Activated CD4-positive, alpha-beta T cell treated with anti-CD3 and anti-CD28 coated beads, Interleukin-2, amount 50 U/mL, for 24 hours (primary cell): ENCODE data around the gene DOLK.
"Not testable (repeated sequence)": the region's sequence is repeated elsewhere in the genome, so short reads cannot be mapped to it uniquely, and the experiment has no call there.

Source experiments
- DNase-seq, 2 donors: peaks; one replicate each; pipeline ENCODE4 v3.0.0-alpha.2; 2020; ENCODE audit warnings: low read depth in 1 of 2, low spot score in 1 of 2

The DOLK gene

DNA sequence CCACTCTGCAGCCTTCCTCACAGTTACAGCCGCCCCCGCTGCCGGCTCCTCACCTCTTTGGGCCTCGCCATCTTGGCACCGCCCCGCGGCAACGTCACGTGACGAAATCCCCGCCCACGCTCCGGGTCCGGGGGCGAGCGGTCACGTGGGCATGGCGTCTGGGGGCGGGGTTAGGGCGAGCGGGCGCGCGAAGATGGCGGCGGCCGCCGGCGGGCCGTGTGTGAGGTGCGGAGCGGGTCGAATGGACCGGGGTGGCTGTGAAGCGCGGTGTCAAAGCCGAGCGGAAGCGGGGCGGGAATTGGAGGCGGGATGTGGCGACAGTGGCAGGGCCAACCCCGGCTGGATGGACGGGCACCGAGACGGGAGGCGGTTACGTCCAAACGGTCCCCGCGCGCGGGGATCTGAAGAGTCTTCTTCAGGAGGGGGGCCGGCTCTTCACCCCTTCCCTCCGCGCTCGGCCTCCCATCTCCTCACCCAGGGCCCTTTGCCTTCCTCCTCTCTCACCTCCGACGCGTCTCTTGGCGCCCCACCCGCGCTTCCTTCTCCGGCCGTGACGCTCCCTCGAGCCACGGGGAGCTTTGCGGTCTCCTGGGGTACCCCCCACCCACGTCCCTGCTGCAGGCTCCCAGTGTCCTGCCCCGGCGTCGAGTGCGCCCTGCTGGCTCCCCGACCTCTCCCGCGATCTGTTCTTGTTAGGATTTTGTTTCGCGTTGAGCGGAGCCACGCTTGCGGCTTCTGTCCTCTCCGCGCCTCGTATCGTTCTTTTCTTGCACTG is at the start of gene DOLK, which contains the start of gene NUP188:
Gene DOLK (minus strand): TSS at position 77 of the 775 bp plus-strand sequence. CDS start 300 bp downstream, outside the sequence.
Gene NUP188 (plus strand): TSS at position 173 of the 775 bp plus-strand sequence. CDS start 21 bp downstream, at position 194.
- DNase-seq, result peak; percentile 99 to 100

DNA sequence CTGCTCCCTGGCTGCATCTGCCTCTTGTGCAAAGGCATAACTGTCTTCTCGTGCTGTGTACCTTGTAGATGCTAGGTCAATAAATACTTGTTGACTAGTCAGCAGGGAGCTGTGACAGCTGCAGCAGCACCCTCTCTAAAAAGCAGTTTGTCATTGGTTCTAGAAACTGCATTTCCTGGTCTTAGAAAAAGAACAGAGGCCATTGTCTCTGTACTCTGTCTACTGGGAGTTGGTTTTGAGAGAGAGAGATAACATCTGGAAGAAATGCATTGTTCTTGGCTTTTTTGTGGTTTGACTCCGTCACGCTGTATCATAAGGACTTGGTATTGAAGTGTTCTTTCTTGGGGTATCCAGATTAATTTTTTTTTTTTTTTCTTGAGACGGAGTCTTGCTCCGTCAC is 48.4 kb upstream of the DOLK start:
- DNase-seq, result no peak

DNA sequence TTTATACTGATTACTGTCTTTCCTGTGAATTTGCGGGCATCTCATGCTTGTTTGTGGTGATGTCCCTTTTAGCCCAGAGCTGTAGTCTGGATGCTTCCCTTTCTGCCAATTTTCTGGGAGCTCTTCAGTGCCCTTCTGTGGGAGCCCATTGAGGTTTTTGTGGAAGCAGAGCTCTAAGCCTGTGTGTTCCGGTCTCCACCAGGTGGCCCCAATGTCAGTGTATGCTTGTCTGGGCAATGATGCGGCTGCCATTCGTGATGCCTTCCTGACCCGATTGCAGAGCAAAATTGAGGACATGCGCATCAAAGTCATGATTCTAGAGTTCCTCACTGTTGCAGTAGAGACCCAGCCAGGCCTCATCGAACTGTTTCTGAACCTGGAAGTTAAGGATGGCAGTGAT is 45.6 kb upstream of the DOLK start:
- DNase-seq, result no peak

DNA sequence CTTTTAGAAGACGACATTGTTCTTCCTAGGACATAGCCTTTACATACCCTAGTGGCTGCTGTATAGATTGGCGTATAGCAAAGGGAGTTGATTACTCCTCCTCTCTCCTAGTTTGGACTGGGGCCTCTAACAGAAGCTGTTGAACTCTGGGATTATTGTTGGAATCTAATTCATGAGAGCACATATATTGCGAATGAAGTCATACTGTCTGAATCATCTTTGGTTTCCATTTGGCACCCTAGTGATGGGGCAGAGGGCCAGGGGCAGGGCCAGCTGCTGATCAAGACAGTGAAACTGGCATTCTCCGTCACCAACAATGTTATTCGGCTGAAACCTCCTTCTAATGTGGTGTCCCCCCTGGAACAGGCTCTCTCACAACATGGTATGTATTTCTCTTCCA is 40.4 kb upstream of the DOLK start:
- no peak for DNase-seq

DNA sequence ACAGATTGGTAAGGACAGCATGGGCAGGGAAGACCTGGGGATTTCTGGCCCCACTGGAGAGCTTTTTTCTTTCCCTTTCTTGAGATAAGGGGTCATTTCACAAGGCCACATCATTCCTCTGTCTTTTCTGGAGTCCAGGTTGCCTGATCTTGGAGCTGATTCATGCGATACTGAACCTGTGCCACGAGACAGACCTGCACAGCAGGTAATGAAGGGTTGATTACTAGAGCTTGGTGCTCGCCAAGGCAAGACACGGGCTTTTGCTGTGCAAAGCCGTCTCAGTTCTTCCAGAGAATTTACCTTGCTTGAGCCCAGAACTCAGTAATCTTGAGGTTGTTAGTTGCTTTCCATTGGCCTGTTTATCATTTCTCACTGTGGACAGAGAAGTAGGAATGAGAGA is 39.3 kb upstream of the DOLK start:
- no peak for DNase-seq

DNA sequence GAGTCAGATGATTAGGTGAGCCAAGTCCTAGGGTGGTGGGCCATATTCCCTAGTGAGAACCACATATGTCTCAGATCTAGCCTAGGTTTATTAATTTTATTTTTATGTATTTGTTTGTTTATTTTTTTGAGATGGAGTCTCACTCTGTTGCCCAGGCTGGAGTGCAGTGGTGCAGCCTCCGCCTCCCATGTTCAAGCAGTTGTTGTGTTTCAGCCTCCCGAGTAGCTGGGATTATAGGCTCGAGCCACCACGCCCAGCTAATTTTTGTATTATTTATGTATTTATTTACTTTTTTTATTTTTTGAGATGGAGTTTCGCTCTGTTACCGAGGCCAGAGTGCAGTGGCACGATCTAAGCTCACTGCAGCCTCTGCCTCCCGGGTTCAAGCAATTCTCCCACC is 36.1 kb upstream of the DOLK start:
- DNase-seq, result no peak

DNA sequence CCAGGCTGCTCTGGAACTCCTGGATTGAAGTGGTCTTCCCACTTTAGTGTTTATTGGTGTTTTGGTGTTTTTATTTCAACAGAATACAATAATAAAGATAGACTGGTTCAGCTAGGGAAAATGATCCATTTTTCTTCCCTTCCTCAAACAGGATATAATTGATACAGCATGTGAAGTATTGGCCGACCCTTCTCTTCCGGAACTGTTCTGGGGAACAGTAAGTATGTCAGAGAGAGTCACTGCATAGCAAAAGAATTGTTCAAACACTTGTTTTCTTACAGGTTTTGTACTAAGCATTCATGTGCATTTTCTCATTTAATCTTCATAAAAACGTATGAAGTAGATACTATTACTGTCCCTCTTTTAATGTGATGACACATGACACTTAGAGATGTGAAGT is 31.7 kb upstream of the DOLK start:
- no peak for DNase-seq

DNA sequence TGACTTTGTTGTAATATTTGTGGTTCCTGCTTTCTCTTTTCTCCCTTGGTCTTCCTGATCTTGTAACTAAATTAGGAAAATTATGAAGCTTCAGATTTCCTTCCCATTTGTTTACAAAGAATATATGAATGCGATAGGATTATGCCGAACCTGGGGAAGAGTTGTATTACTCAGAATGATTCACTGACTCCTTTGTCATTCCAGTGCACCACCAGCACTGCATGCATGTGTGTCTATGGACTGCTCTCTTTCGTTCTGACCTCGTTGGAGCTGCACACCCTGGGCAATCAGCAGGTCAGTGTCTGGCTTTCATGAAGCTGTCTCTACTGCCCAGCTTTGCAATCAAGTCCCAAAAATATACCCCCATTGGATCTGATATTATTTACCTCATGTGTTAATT is 25.6 kb upstream of the DOLK start:
- DNase-seq, result no peak

DNA sequence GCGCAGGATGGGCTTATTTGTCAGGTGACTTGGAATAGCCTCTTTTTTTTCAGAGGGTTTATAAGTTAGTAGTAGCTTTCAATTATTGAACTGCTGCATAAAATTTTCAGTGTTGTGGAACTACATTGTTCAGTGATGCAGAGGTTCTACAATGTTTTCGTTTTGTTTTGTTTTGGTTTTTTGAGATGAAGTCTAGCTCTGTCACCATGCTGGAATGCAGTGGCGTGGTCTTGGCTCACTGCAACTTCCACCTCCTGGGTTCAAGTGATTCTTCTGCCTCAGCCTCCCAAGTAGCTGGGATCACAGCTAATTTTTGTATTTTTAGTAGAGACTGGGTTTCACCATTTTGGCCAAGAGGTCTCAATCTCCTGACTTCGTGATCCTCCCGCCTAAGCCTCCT is 22.1 kb upstream of the DOLK start:
- no peak for DNase-seq

DNA sequence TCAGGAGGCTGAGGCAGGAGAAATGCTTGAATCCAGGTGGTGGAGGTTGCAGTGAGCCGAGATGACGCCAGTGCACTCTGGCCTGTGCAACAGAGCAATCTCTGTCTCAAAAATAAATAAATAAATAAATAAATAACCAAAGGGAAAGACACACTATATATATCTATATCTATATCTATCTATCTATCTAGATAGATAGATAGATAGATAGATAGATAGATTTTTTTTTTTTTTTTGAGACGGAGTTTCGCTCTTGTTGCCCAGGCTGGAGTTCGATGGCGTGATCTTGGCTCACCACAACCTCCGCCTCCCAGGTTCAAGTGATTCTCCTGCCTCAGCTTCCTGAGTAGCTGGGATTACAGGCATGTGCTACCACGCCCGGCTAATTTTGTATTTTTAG is 14.0 kb upstream of the DOLK start:
- not testable (repeated sequence) for DNase-seq

DNA sequence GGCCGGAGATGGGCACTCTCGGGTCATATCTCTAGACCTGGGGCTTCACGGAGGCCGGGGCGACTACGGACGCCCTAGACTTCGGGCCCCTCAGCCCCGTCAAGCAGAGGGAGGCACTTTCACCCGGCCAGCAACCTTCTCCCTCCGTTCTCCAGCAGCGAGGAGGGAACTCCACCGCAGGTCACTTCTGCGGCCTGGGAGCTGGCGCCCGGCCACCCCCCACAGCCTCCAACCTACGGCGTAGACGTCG is 201 bp downstream of the DOLK start:
- peak in 1 of 2 donors; percentile 2 for DNase-seq

DNA sequence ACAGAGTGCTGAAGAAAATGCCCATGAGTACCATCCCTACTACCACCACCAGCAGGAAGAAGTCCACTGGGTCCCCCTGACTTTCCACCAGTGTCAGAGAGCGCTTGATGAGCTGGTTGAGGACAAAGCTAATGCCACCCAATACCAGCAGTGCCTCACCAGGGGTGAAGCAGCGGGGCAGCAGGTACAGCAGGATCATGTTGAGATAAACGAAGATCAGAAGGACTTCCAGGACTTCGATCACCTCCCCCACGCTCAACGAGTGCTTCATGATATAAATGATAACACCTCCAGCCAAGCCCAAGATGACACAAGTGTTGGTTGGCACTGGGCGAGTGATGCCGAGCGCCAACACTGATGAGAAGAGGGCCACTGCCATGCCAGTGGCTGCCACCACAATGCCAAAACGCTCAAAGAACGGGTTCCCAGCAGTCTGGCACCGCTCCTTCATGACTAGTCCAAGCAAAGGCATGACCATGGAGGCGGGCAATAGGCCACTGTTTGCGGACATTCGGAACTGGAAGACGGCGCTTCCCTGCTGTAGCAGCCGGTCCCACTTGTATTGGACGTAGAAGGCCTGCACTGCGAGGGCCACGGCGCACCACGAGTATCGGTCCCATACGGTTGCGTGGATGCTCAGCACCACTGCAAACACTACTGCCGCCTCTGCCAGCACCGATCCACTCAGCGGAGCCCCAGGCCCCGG is 679 bp downstream of the DOLK start:
- no peak for DNase-seq

DNA sequence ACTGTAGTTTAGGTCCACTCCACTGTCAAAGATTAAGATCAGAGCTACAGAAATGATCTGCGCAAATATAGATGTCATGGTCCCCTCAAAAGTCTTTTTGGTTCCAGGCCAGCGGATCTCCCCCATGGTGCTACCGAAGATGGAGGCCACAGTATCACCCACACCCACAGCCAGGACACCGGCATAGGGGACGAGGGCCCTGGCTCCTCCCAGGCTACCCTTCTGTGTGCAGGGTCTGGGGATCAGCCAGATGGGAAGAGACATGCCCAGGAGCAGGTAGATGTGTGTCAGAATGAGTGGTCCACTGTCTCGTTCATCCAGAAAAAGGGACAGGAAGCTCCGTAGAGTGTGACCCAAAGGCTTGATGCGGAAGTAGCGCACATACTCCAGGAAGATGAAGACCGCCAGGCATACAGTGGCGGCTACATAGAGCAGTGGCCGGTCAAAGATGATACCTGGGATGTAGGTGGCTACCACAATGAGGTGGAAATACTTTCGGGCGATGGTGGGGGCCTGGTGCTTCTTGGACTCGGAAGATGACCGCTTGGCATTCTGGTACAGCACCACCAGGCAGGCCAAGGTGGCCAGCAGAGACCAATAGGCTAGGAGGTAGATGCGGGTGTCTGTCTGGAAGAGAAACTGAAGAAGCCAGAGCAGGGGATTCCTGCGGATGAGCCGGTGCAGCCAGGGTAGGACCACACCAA is 1.5 kb downstream of the DOLK start:
- DNase-seq, result no peak

DNA sequence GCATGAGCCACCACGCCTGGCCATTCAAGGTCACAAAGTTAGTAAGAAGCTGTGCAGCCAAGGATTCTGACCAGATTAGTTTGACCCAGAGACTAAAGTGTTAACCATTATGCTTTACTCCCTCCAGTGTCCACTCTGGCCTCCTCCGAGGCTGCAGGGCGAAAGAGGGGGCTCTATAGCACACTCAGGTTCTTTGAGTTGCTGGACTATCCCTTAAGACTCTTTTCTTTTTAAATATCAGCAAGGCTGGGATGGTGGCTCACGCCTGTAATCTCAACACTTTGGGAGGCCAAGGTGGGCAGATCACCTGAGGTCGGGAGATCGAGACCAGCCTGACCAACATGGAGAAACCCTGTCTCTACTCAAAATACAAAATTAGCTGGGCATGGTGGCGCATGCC is 2.4 kb downstream of the DOLK start:
- DNase-seq, result not testable (repeated sequence)

DNA sequence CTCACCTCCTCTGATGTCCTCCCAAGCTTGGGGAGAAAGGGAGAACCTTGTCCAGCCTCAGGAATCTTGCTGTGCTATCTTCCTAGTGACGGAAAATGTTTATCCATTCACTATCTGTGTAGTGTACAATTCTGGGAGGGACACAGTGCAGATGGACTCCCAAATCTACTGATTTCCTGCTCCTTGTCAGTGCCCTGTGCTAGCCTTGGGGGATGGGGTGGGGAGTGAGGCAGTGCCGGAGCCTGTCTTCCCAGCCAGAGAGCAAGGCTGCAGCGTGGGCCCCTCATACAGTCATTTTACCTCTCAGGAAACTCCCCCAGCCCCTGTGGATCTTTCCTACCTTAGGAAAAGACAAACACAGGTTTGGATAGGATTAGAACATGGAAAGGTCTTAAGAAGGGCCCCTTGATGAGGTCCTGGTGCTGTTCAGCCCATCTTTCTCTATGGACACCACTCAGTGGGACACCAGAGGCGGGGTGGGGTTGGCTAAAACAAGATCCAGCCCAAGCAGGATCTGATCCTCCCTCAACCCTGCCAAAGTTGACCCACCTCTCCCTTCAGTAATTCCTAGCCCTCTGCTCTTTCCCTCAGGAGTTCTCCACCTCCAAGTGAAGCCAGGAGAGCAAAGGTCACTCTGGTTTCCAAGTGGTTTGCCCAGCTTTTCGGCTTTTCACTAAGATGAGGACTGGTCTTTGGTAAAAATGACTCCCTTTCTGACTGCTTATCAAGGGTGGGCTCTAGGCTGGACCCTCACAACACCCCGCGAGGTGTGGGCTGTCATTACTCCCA is 3.4 kb downstream of the DOLK start:
- no peak for DNase-seq

DNA sequence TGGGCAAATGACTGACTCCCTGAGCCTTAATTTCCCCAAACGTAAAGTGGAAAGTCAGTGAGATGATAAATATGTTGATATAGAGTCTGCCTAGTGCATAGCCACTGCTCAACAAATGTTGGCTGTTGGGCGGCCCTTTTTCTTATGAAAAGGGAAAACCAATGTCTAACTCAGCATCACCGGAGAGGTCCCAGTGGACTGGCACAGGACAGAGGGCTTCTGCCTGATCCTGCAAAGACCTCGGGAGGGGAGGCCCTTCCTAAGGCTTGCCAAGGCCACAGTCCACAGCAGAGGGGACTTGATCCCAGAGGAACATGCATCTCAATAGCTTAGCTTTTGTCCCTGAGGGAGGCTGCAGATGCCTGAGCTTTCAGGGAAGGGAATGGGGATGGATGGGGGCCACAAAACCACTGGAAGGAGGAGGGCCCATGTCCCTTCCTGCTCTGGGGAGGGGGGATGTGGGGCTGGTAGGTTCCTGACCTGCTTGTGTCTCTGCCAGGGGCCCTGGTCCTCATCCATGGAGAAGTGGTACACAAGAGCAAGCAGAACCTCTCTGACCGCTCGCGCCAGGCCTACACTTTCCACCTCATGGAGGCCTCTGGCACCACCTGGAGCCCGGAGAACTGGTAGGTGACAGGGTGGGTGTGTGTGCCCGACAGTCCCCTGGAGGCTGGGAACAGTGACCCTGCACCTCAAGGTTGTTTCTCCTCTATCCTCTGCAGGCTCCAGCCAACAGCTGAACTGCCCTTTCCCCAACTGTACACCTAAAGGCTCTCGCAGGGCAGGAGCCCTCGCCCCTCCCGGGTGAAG is 6.3 kb downstream of the DOLK start:
- no peak for DNase-seq

DNA sequence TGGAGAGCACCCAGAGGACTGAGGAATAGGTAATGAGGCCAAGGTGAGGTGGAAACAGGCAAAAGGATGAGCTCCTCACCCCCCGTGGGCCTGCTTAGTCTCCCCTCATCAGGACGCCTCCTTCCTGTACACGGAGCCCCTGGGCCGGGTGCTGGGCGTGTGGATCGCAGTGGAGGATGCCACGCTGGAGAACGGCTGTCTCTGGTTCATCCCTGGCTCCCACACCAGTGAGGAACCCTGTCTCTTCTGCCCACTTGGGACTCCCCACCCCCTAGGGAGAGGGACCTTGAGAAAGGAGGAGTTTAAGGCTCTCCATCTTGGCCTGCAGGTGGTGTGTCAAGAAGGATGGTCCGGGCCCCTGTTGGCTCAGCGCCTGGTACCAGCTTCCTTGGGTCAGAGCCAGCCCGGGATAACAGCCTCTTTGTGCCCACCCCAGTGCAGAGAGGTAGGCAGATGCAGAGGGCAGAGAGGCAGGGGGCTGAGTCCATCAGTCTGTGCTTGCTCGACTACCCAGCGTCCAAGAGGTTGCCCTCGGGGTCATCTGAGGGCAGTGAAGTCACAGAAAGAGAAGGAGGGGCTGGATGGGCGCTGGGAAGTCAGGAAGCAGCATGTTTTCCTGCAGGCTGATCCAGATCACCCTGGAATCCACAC is 7.0 kb downstream of the DOLK start:
- no peak for DNase-seq

DNA sequence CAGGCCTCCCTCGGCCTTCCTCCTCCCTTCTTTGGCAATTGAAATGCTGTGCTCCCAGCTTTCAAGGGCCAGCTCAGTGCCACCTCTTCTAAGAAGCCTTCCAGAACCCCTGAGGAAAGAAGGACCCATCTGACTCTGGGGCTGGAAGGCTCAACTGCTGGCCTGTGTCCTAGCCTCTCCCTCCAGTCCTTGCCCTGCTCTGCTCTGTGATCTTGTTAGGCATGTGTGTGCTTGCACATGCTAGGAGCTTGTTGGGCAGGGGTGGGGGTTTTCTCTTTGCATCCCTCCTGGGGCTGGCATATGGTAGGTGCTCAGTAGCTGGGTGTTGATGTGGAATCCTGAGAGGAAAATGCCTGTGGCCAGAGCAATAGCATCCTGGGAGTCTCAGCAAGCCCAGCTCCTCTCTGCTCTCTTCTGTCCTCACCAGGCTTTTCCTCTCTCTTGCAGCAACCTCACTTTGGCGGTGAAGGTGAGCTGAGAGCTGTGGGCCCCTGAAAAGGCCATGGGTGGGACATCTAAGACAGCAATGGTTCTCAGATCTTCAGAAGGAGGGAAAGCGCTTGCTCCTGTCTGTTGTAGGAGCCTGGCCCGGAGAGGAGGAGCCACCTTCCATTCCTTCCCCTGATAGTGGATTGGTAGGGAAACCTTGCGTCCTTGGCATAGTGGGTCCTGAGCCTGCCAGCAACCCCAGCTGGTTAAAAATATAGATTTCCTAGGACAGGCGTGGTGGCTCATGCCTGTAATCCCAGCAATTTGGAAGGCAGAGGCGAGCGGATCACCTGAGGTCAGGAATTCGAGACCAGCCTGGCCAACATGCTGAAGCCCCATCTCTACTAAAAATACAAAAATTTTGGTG is 9.9 kb downstream of the DOLK start:
- DNase-seq, result no peak

DNA sequence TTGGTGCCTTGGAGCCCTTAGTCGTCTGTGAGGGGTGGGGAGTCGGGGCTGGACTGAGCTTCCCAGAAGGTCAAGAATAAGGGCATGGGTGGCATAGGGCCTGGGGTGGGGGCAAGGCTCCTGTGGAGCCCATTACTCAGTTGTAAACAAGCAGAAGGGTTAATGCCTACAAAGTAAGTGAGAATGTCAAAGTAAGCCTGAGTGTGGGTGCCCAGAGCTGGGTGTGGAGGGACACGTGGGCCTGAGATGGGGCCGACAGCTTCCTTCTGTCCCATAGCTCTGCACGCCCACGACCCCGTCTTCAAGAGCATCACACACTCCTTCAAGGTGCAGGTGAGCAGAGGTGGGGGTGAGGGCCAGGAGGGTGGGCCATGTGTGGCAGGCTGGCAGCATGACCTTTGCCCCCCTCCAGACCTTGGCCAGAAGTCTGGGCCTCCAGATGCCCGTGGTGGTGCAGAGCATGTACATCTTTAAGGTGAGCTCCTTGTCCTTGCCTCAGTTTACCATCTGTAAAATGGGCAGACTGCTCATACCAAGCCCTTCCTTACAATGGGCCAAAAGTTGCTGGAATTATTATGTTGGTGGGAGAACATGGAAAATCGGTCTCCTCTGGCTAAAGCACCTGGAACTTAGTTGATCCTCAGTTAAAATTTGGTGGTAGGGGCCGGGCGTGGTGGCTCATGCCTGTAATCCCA is 11.1 kb downstream of the DOLK start:
- DNase-seq, result no peak
